Activated naive CD4-positive, alpha-beta T cell treated with anti-CD3 and anti-CD28 coated beads, Interleukin-2, amount 50 U/mL, for 72 hours (primary cell): Measurements from ENCODE around the gene ANXA6. TPM values are rescaled to one million over a fixed set of nuclear protein-coding genes. Genes with fewer than 3 reads are reported as not detected.

Source experiments
- ATAC-seq, 2 donors: fragments of 150-1000 bp; cut with Tn5 transposase; 2 replicates each; pipeline ENCODE4 v1.10.0; 2021; ENCODE audit warnings: mild to moderate bottlenecking in 2 of 2, moderate library complexity in 2 of 2
- DNase-seq, 2 donors: peaks; one replicate each; pipeline ENCODE4 v3.0.0; 2021 to 2022; ENCODE audit warnings: low spot score in 2 of 2
- H3K27ac Mint-ChIP-seq, 2 donors: one replicate each; pipeline ENCODE4 v1.8.0; 2022; ENCODE audit warnings: mild to moderate bottlenecking in 2 of 2, mixed read lengths in 2 of 2
- H3K36me3 Mint-ChIP-seq, 2 donors: one replicate each; pipeline ENCODE4 v1.8.0; 2022; ENCODE audit warnings: mixed read lengths in 2 of 2
- H3K9me3 Mint-ChIP-seq, 2 donors: one replicate each; pipeline ENCODE4 v1.8.0; 2022; ENCODE audit warnings: mixed read lengths in 2 of 2
- total RNA-seq, 2 donors: library from RNA; stranded (reverse); gene quantifications; one replicate each; pipeline ENCODE4 v1.2.3, GENCODE V29; 2022

ANXA6 gene
- total RNA-seq, 2 donors from 2014 or later: 282 to 356 TPM

DNA sequence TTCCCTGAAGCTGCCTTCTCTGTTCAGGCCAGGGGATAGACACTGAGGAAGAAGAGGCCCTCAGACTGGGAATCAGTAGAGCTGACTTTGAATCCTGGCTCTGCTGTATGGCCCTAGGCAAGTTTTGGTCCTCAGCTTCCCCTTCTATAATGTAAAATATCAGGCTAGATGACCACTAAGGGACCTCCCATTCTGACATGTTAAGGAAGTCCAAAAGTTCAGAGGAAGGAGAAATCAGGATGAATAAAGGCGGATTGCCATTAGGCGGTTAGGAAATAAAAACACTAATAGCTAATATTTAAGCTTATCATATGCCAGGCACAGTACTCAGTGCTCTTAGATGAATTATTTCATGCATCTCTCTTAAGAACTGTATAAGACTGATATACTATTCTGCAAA is 67.9 kb downstream of the ANXA6 start:
- H3K36me3 Mint-ChIP-seq: peaks cover 10 to 12% of the 10 kb centered on the region in 2 donors
- H3K9me3 Mint-ChIP-seq: no peaks in the 10 kb centered on the region
- DNase-seq: no peak
- ATAC-seq: no peak
- H3K27ac Mint-ChIP-seq: no peak overlapping the region

- no peak overlapping the region for H3K27ac Mint-ChIP-seq
- ATAC-seq: no peak
- H3K9me3 Mint-ChIP-seq: no peaks in the 10 kb centered on the region
- peaks cover 10 to 12% of the 10 kb centered on the region in 2 donors for H3K36me3 Mint-ChIP-seq
- DNase-seq: no peak
These were observed 68.6 kb downstream of the ANXA6 start for GRCh38 chr5:151088986-151089385.

DNA sequence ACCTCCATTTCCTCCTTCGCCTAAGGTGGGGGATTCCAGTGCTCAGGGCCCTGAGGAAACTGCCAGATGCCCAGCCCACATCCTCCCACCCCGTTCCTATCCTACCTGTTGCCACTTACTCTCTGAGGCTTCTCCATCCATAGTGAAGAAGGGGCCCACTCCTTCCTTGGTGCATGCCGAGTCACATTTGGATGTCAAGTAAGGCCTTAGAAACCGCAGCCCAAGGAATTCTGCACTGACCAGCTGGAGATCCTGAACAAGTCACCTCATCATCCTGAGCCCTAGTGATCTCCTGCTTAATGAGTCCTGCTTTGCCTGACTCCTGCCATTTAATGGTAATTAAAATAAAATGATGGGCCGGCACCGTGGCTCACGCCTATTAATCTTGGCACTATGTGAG is 70.1 kb downstream of the ANXA6 start:
- Mint-ChIP-seq H3K9me3 (no peaks in the 10 kb centered on the region), H3K36me3 (peaks cover 15 to 17% of the 10 kb centered on the region in 2 donors), H3K27ac (peak overlapping the region in 1 of 2 donors; percentile 62)
- ATAC-seq (no peak), DNase-seq (no peak)

DNA sequence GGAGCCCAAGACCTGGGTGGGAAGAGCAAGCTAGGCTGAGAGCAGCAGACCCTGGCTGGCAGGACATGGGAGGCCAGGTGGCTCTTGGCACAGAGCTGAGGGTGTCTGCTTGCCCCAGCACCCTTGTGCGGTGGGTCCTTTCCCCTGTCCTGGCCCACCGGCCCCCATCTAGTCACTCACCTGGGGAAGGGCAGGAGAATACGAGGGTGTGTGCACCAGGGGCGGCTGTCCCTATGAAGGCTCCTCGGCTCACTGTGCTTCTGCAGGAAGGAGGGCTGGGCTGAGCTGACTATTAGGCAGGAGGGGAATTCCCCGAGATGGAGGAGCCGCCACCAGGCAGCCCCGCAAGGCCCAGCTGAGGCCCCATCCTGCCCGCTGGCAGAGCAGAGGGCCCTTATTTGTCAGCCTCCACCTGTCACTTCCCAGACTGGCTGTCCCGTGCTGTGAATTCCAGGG is 70.6 kb downstream of the ANXA6 start:
- Mint-ChIP-seq H3K36me3 (peaks cover 16 to 20% of the 10 kb centered on the region in 2 donors), H3K9me3 (no peaks in the 10 kb centered on the region), H3K27ac (peak overlapping the region; percentile 18 to 83)
- DNase-seq: peak; percentile 70 to 71
- ATAC-seq: peak; percentile 81 to 86

GRCh38 chr5:151086192-151086869 is 71.2 kb downstream of the ANXA6 start:
- DNase-seq (no peak), ATAC-seq (no peak)
- Mint-ChIP-seq H3K9me3 (no peaks in the 10 kb centered on the region), H3K36me3 (peaks cover 12 to 15% of the 10 kb centered on the region in 2 donors), H3K27ac (peak overlapping the region; percentile 18 to 90)

DNA sequence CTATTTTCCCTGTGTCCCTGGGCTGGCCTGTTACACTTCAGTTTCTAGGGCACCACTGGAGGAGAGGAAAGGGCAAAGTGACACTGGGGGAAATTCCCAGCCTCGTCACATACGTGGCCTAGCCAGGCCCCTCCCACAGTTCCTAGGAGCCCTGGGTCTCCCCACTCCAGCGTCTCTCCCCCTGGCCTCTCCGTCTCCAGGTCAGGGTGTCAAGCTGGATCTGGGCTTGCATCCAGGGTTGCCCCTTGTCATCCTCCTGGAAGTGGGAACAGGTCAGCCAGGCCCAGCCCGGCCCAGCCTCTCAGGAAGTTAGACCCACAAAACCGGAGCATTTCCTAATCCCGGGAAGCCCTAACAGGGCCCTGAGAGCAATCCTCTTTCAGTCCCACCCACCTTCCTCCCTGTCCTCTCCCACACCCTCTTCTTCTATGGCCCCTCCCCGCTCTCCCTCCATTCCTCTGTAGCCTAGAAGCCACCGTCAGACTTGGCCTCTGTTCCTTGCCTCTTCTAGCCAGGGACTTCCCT is 72.0 kb downstream of the ANXA6 start:
- H3K9me3 Mint-ChIP-seq: no peaks in the 10 kb centered on the region
- H3K36me3 Mint-ChIP-seq: peaks cover 12 to 15% of the 10 kb centered on the region in 2 donors
- DNase-seq (no peak), ATAC-seq (no peak)
- H3K27ac Mint-ChIP-seq: peak overlapping the region; percentile 18 to 90

DNA sequence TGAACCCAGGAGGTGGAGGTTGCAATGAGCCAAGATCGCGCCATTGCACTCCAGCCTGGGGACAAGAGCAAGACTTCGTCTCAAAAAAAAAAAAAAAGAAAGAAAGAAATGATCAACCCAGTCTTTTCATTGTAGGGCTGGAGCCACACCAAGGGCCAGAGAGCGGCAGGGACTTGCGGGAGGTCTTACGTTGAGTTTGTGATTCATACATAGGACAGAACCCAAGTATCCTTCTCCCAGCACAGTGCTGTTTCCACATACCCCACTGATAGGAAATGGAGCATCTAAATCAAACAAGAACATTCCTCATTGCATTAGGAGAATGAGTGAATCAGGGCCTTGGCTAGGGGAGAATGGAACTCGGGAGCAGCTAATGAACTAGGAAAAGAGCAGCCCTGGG is 73.2 kb downstream of the ANXA6 start:
- H3K27ac Mint-ChIP-seq: no peak overlapping the region
- ATAC-seq (no peak), DNase-seq (no peak)
- H3K36me3 Mint-ChIP-seq: peaks cover 20 to 23% of the 10 kb centered on the region in 2 donors
- H3K9me3 Mint-ChIP-seq: no peaks in the 10 kb centered on the region

- Mint-ChIP-seq H3K27ac (peak overlapping the region; percentile 38 to 77), H3K36me3 (peaks cover 26 to 28% of the 10 kb centered on the region in 2 donors), H3K9me3 (no peaks in the 10 kb centered on the region)
- DNase-seq: peak; percentile 52 to 78
- ATAC-seq: peak; percentile 30 to 45
These were observed 74.4 kb downstream of the ANXA6 start for GRCh38 chr5:151083081-151083676.

DNA sequence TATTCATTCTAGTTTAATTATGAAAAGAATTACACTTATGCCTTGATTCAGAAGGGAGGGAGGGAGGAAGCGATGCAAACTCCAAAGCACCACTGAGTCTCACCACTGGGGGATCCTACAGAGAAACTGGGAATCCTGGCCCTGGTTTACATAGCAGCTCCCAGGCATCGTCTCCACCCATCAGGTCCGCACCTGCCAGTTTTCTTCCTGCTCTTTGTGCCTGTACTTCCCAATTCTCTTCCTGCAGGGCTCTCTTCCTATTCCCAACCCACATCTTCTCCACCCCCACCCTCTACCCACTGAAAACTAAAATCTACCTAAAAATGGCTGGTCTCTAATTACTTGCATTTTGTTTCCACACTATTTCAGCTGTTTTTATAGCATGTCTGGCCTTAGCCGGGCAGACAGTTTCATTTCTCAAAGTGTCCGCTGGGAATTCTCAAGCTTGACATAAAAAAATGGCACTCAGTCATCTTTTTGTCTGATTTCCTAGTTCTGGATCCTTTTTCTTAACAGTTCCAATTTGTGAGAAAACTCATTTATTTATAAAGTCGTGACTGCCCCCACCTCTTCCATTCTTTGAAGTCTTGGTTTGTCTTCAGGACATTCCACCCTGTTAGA is 75.2 kb downstream of the ANXA6 start:
- no peak for ATAC-seq
- H3K27ac Mint-ChIP-seq: peak overlapping the region; percentile 76 to 77
- no peak for DNase-seq
- H3K9me3 Mint-ChIP-seq: no peaks in the 10 kb centered on the region
- peaks cover 34 to 36% of the 10 kb centered on the region in 2 donors for H3K36me3 Mint-ChIP-seq

DNA sequence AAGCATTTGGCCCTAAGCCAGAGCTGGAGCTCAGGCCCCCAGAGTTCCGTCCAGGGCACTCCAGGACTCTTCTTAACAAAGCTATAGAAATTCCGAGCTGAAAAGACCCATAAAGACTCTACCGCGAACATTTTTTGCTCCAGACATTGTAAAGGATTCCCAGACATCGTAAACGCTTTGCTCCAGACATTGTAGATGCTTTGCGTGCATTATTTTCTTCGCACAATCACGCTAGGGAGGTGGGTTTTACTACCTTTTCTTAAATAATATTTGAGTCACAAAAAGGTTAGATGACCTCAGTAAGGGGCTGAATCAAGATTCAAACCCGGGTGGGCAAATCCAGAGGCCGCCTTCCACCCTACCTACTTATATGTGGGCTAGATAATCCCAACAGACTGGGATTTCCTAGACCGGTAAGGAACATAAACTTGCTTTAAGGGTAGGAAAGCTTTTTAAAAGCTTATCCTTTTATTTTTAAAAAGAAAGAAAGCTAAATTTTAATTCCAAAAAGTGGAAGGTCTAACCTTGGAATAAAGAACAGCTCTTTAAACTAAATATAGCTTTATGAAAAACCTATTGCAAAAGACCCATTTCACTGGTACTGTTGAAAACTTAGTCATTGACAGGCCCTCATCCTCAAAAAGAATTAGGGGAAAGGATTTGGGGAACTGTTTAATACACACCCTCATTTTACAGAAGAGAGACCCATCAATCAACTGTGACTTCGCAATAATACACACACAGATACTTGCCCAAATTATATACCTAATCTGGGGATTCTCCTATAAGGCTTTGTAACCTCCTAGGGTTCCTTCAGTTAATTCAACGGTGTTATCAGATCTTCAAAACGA is 75.9 kb downstream of the ANXA6 start:
- Mint-ChIP-seq H3K9me3 (no peaks in the 10 kb centered on the region), H3K27ac (peak overlapping the region; percentile 89 to 93), H3K36me3 (peaks cover 42% of the 10 kb centered on the region in 2 donors)
- no peak for DNase-seq
- no peak for ATAC-seq

- peak within 1 kb of the TSS; percentile 89 to 93 for H3K27ac Mint-ChIP-seq
- peaks cover 46 to 50% of the 10 kb centered on the region in 2 donors for H3K36me3 Mint-ChIP-seq
- ATAC-seq: peak; percentile 73 to 82
- no peaks in the 10 kb centered on the region for H3K9me3 Mint-ChIP-seq
- DNase-seq: peak; percentile 96 to 99
These were observed 76.8 kb downstream of the ANXA6 start, which contains the start of gene TNIP1 for GRCh38 chr5:151080613-151081430. Gene TNIP1, minus strand, starts transcription at chr5:151081034. Its CDS starts 15,939 bp downstream, at chr5:151065095.

DNA sequence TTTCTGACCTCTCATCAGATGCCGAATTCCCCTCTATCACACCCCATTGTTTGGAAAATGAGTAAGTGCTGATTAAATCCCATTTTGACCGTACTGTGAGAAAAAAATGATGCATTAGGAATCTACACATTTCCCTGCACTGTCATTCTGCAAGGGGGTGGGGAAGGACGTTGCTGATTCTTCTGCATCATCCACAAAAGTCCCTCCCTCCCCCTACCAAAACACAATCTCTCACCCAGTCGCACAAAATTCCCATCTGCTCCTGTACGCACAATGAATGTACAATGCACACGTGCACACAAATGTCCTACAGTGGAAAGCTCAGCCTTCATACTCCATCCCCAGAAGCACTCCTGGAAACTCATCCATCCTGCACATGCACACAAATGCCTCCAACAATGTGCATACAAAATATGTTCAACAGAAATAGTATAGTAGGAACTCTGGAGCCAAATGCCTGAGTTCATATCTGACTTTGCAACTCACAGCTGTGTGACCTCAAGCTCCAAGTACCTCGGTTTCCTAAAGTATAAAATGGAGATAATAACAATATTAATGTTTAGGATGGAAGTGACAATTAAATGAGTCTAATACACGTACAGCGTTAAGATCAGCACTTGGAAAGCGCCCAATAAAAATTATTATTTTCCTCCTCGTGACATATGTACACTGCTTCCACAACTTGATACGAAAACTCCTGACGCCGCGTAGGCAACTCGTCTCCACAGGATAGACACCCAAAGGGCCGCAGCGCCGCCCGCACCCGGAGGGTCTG is 77.6 kb downstream of the ANXA6 start:
- peaks cover 51 to 52% of the 10 kb centered on the region in 2 donors for H3K36me3 Mint-ChIP-seq
- no peaks in the 10 kb centered on the region for H3K9me3 Mint-ChIP-seq
- DNase-seq (no peak), ATAC-seq (peak in 1 of 2 donors; percentile 18)
- peak overlapping the region; percentile 32 to 89 for H3K27ac Mint-ChIP-seq

DNA sequence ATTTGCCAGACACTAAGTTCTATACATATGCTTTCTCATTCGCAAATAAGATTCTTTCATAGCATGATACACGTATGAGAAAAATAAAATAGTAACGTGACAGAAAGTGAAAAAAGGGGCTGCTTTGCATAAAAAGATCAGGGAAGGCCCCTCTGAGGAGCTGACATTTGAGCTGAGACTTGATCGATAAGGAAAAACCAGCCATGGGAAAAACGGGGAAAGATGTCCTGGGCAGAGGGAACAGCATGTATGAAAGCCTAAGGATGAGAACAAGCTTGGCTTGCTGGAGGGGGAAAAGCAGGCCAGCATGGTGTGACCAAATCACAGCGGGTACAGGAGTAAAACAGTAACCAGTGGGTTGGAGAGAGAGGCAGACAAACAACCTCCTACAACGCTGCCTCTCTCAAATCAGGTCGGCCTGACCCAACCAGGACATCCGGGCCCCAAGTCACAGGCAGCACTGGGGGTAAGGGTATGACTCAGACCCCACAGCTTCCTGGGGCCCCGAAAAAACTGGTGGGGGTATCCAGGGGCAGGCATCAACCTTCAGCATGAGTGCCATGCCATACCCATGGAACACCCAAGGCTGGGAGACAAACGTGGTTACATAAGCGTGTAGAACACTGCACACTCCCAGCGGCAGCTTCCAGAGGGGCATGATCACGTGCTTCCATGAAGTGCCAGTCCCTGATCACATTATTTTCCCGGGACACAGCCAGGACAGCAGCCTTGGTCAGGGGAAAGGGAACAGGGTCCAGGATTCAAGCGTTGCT is 78.9 kb downstream of the ANXA6 start:
- Mint-ChIP-seq H3K27ac (peak overlapping the region; percentile 89 to 93), H3K36me3 (peaks cover 51 to 52% of the 10 kb centered on the region in 2 donors), H3K9me3 (no peaks in the 10 kb centered on the region)
- DNase-seq (peak; percentile 73 to 85), ATAC-seq (peak; percentile 62 to 66)

GRCh38 chr5:151077967-151078366 is 79.6 kb downstream of the ANXA6 start:
- Mint-ChIP-seq H3K36me3 (peaks cover 51 to 59% of the 10 kb centered on the region in 2 donors), H3K27ac (peak overlapping the region; percentile 89 to 93), H3K9me3 (no peaks in the 10 kb centered on the region)
- DNase-seq (no peak), ATAC-seq (peak in 1 of 2 donors; percentile 1)
